ENCODE data around the gene TPSD1. TPM values are rescaled to one million over a fixed set of nuclear protein-coding genes. Genes with fewer than 3 reads are reported as not detected.
"Not testable (repeated sequence)": the region's sequence is repeated elsewhere in the genome, so short reads cannot be mapped to it uniquely, and the experiment has no call there.

The TPSD1 gene
- total and polyA plus RNA-seq, 2 donors (not counting 3 experiments of a cell fraction or from before 2014, with no cell fraction given), result not detected

DNA sequence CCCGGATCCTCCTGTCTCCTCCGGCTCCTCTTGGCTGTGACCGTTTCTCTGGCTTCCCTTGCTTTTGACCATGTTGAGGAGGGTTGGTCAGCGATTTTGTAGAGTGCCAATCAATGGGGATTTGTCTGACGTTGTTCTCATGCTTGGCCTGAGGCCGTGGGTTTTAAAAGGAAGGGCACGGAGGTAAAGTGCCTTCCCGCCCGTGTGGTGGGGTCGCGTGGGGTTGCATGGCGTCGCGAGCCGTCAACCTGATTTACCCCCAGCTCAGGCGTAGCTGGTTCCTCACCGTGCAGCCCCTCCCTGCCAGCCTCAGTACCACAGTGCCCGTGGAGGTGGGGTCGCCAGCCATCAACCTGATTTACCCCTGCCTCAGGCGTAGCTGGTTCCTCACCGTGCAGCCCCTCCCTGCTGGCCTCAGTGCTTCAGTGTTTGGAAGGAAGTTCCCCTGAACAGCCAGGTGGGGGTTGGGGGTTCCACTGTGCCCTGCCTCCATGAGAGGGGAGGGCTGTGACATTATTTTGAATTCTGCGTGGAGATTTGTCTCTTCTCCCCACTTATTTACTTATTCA lies 10.3 kb upstream of the TPSD1 start:
- H3K9me1 ChIP-seq (replicated peaks; ENCODE audit: control insufficient read depth, extremely low read depth, insufficient read depth, low read length), result no peaks in the 10 kb centered on the region
- FAIRE-seq, result no peak
- no TSS peak for BruUV-seq (replicated peaks)

GRCh38 chr16:1247903-1248537 lies 7.8 kb upstream of the TPSD1 start:
- H3K4me2 ChIP-seq (ENCODE audit: insufficient read depth, low read length); H3K36me3 ChIP-seq (ENCODE audit: control insufficient read depth in 2 of 2, extremely low read depth in 1 of 2, insufficient read depth in 2 of 2, low read length in 2 of 2); H3K79me2 ChIP-seq (ENCODE audit: control insufficient read depth, insufficient read depth, low read length); intact Hi-C loops (cut with micrococcal nuclease); H3K4me3 ChIP-seq (replicated peaks in 1 of 3; ENCODE audit: insufficient read depth in 1 of 3, low read depth in 1 of 3, low read length in 3 of 3); H3K4me1 ChIP-seq (ENCODE audit: control insufficient read depth, extremely low read depth, insufficient read depth, low read length); H3K9me3 ChIP-seq (replicated peaks; ENCODE audit: control insufficient read depth, insufficient read depth, low read length); H2AFZ ChIP-seq (ENCODE audit: low read depth, low read length); BruUV-seq (replicated peaks); H3K9ac ChIP-seq (replicated peaks; ENCODE audit: extremely low read depth, insufficient read depth, low read length); dilution Hi-C loops (cut with MboI; ENCODE audit: extremely low pct_ligation_motif_present, low sequenced_read_pairs); H3K9me1 ChIP-seq (replicated peaks; ENCODE audit: control insufficient read depth, extremely low read depth, insufficient read depth, low read length); H3K27ac ChIP-seq (ENCODE audit: insufficient read depth, low read depth, low read length); H4K20me1 ChIP-seq (replicated peaks; ENCODE audit: control insufficient read depth, extremely low read depth, insufficient read depth, low read length); POLR2A ChIA-PET; DNase-seq (ENCODE audit: low read depth, low spot score); H3K27me3 ChIP-seq (ENCODE audit: control insufficient read depth in 2 of 2, insufficient read depth in 2 of 2, low read length in 2 of 2): not testable (repeated sequence)
- peak; percentile 18 for FAIRE-seq
- CTCF ChIA-PET, result interaction anchor here (1.1 kb wide), 1 partner anchor 191 kb away, joined by 4 read pairs; no protein-coding TSS in a partner anchor

More for the DNA sequence above, 10.3 kb upstream of the TPSD1 start:
- no peak overlapping the region for H3K4me2 ChIP-seq (ENCODE audit: insufficient read depth, low read length)
- H3K27ac ChIP-seq (ENCODE audit: insufficient read depth, low read depth, low read length), result no peak overlapping the region
- ChIA-PET CTCF (no interaction called here), POLR2A (no interaction called here)
- no peak overlapping the region for H3K9ac ChIP-seq (replicated peaks; ENCODE audit: extremely low read depth, insufficient read depth, low read length)
- H4K20me1 ChIP-seq (replicated peaks; ENCODE audit: control insufficient read depth, extremely low read depth, insufficient read depth, low read length), result no peaks in the 10 kb centered on the region
- DNase-seq (ENCODE audit: low read depth, low spot score), result no peak
- no peaks in the 10 kb centered on the region for H3K27me3 ChIP-seq (ENCODE audit: control insufficient read depth in 2 of 2, insufficient read depth in 2 of 2, low read length in 2 of 2)
- dilution Hi-C loops (cut with MboI; ENCODE audit: extremely low pct_ligation_motif_present, low sequenced_read_pairs), result no loop called here
- H3K4me3 ChIP-seq (replicated peaks in 1 of 3; ENCODE audit: insufficient read depth in 1 of 3, low read depth in 1 of 3, low read length in 3 of 3), result no peak overlapping the region
- H3K9me3 ChIP-seq (replicated peaks; ENCODE audit: control insufficient read depth, insufficient read depth, low read length), result no peaks in the 10 kb centered on the region
- no peaks in the 10 kb centered on the region for H3K4me1 ChIP-seq (ENCODE audit: control insufficient read depth, extremely low read depth, insufficient read depth, low read length)
- H2AFZ ChIP-seq (ENCODE audit: low read depth, low read length), result no peak overlapping the region
- H3K36me3 ChIP-seq (ENCODE audit: control insufficient read depth in 2 of 2, extremely low read depth in 1 of 2, insufficient read depth in 2 of 2, low read length in 2 of 2), result no peaks in the 10 kb centered on the region
- intact Hi-C loops (cut with micrococcal nuclease), result no loop called here
- TF ChIP-seq EZH2 (IDR thresholded peaks at IDR 0.05; ENCODE audit: borderline replicate concordance, low read depth, low read length, severe bottlenecking) (no peak), POLR2A (IDR thresholded peaks at IDR 0.05; ENCODE audit: low read depth, low read length) (no peak), POLR2AphosphoS5 (IDR thresholded peaks at IDR 0.05; ENCODE audit: insufficient read depth, low read depth, low read length) (no peak), MYC (IDR thresholded peaks at IDR 0.05; ENCODE audit: low read depth, low read length) (no peak), GATA2 (IDR thresholded peaks at IDR 0.05; ENCODE audit: insufficient read depth, insufficient read length, low read depth, low read length) (no peak), JUN (IDR thresholded peaks at IDR 0.05; ENCODE audit: borderline replicate concordance, insufficient read depth, insufficient read length, low read depth) (no peak), CTCF (IDR thresholded peaks at IDR 0.05; ENCODE audit: extremely low read depth in 1 of 2, insufficient read depth in 1 of 2, low read depth in 1 of 2, low read length in 2 of 2) (no peak), FOS (IDR thresholded peaks at IDR 0.05; ENCODE audit: borderline replicate concordance, insufficient read depth, low read length) (no peak), MAX (IDR thresholded peaks at IDR 0.05; ENCODE audit: insufficient read depth, insufficient read length) (no peak)
- H3K79me2 ChIP-seq (ENCODE audit: control insufficient read depth, insufficient read depth, low read length), result no peaks in the 10 kb centered on the region

Data from endothelial cell of umbilical vein (primary cell).